IPS DF 19.7 (cell line): ENCODE results near the gene SDK2.

Experiments
- DNase-seq: peaks from one replicate; pipeline ENCODE4 v3.0.0-alpha.2; 2013; ENCODE audit warnings: low read depth, low spot score

Gene SDK2

GRCh38 chr17:73396431-73397277 is 247.6 kb downstream of the SDK2 start:
- DNase-seq: no peak

GRCh38 chr17:73394512-73395450 is 249.5 kb downstream of the SDK2 start:
- no peak for DNase-seq

GRCh38 chr17:73393962-73394361 is 250.3 kb downstream of the SDK2 start:
- DNase-seq: no peak

GRCh38 chr17:73393381-73393780 is 250.9 kb downstream of the SDK2 start:
- no peak for DNase-seq

- DNase-seq: no peak
These were observed 252.6 kb downstream of the SDK2 start for GRCh38 chr17:73391331-73392265.

GRCh38 chr17:73390851-73391250 is 253.4 kb downstream of the SDK2 start:
- no peak for DNase-seq

- no peak for DNase-seq
These were observed 254.0 kb downstream of the SDK2 start for GRCh38 chr17:73390221-73390620.

GRCh38 chr17:73389411-73389810 is 254.8 kb downstream of the SDK2 start:
- no peak for DNase-seq

- DNase-seq: no peak
These were observed 255.7 kb downstream of the SDK2 start for GRCh38 chr17:73388578-73388905.

- DNase-seq: no peak
These were observed 256.3 kb downstream of the SDK2 start for GRCh38 chr17:73387746-73388577.

- DNase-seq: no peak
These were observed 257.7 kb downstream of the SDK2 start for GRCh38 chr17:73386561-73386960.

- DNase-seq: no peak
These were observed 259.3 kb downstream of the SDK2 start for GRCh38 chr17:73384926-73385325.

GRCh38 chr17:73380439-73381106 is 263.7 kb downstream of the SDK2 start:
- no peak for DNase-seq

GRCh38 chr17:73379826-73380225 is 264.4 kb downstream of the SDK2 start:
- no peak for DNase-seq

- DNase-seq: no peak
These were observed 265.2 kb downstream of the SDK2 start for GRCh38 chr17:73378974-73379470.

GRCh38 chr17:73376636-73377035 is 267.6 kb downstream of the SDK2 start:
- DNase-seq: no peak

- DNase-seq: no peak
These were observed 268.1 kb downstream of the SDK2 start for GRCh38 chr17:73376152-73376551.

GRCh38 chr17:73371836-73372235 is 272.4 kb downstream of the SDK2 start:
- DNase-seq: no peak

GRCh38 chr17:73371285-73371684 is 273.0 kb downstream of the SDK2 start:
- no peak for DNase-seq
